Measurements from ENCODE around the gene SPECC1L. TPM values are rescaled to one million over a fixed set of nuclear protein-coding genes. Genes with fewer than 3 reads are reported as not detected.

SPECC1L gene
- total and polyA plus RNA-seq, 2 of the 8 experiments (the other 6 are each of a cell fraction or from before 2014, with no cell fraction given): 15.7 to 61.6 TPM

DNA sequence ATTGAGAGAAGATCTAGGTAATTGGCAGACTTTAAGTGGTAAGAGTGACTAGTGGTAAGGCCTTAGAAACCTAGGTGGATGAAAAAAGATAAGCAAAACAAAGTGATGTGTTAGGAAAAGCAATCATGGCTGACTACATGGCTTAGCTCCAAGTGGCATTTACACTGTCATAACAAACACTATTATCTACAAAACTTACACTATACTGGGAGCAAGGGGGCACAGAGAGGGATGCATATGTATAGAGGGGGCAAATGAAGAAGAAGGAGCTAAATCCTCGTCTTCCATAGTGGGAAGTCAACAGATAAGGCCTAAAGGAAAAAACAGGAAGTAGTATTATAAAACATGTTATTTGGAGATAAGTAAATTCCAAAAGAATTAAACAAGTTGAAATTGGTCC lies 189.3 kb downstream of the SPECC1L start:
- Histone ChIP-seq H3K4me1 (replicated peaks in 1 of 4; ENCODE audit: control insufficient read depth in 3 of 4, insufficient read depth in 4 of 4, low read length in 3 of 4) (peaks cover 0 to 4% (median 3%) of the 10 kb centered on the region in 4 experiments; a peak in 5 of 7 replicates), H3K36me3 (ENCODE audit: control insufficient read depth in 2 of 4, insufficient read depth in 4 of 4, low read length in 3 of 4) (no peaks in the 10 kb centered on the region), H4K8ac (ENCODE audit: extremely low read depth, insufficient read depth, low read length) (no peak overlapping the region), H3K23me2 (ENCODE audit: low read depth, low read length) (no peaks in the 10 kb centered on the region), H3K9ac (replicated peaks in 1 of 4; ENCODE audit: extremely low read depth in 1 of 4, low read depth in 3 of 4, low read length in 3 of 4) (no peak overlapping the region), H3K79me2 (ENCODE audit: control insufficient read depth in 1 of 2, insufficient read depth in 2 of 2, low read length in 2 of 2) (no peaks in the 10 kb centered on the region), H2BK20ac (ENCODE audit: low read length) (no peak overlapping the region), H3K14ac (ENCODE audit: insufficient read length) (no peak overlapping the region), H2BK15ac (ENCODE audit: low read length) (no peak overlapping the region), H3K23ac (ENCODE audit: insufficient read length) (no peak overlapping the region), H3K56ac (replicated peaks; ENCODE audit: insufficient read length, low read depth, low read length) (no peak overlapping the region), H2AFZ (ENCODE audit: low read length) (no peak overlapping the region), H3K9me3 (ENCODE audit: insufficient read depth in 2 of 2, low read depth in 1 of 2, low read length in 1 of 2) (no peaks in the 10 kb centered on the region), H2BK12ac (ENCODE audit: low read depth, low read length) (no peak overlapping the region), H2BK120ac (replicated peaks; ENCODE audit: low read depth, low read length) (no peak overlapping the region), H3K4me3 (ENCODE audit: extremely low read depth in 1 of 4, insufficient read depth in 2 of 4, low read depth in 3 of 4, low read length in 4 of 4) (no peak overlapping the region), H3K79me1 (ENCODE audit: low read depth, low read length) (no peaks in the 10 kb centered on the region), H4K91ac (replicated peaks; ENCODE audit: insufficient read length, low read length) (no peak overlapping the region), H2AK5ac (ENCODE audit: low read depth, low read length) (no peak overlapping the region), H3K4me2 (ENCODE audit: insufficient read depth in 1 of 2, low read depth in 2 of 2, low read length in 2 of 2) (no peak overlapping the region), H3K27ac (ENCODE audit: low read depth, low read length) (no peak overlapping the region), H3K27me3 (replicated peaks in 1 of 4; ENCODE audit: control insufficient read depth in 3 of 4, extremely low read depth in 1 of 4, insufficient read depth in 3 of 4, low read length in 3 of 4) (no peaks in the 10 kb centered on the region), H4K5ac (ENCODE audit: insufficient read length, low read depth, low read length) (no peak overlapping the region), H3K18ac (ENCODE audit: extremely low read depth, low read length) (no peak overlapping the region), H2BK5ac (ENCODE audit: low read depth, low read length) (no peak overlapping the region), H4K20me1 (replicated peaks in 1 of 2; ENCODE audit: control insufficient read depth in 1 of 2, insufficient read depth in 2 of 2, low read length in 2 of 2) (no peaks in the 10 kb centered on the region), H3K4ac (replicated peaks; ENCODE audit: insufficient read length, low read depth, low read length) (no peak overlapping the region)
- ChIA-PET POLR2A (ENCODE audit: partially characterized antibody) (interaction anchor here (0.6 to 0.9 kb wide), 2 partner anchors 11 to 139 kb away, joined by 3 to 4 read pairs; no protein-coding TSS in a partner anchor), CTCF (ENCODE audit: partially characterized antibody) (interaction anchor here (0.9 to 3.6 kb wide), 7 partner anchors 11 to 48 kb away, joined by 3 to 16 read pairs (median 4); no protein-coding TSS in a partner anchor)
- 88% methylated on average over 1 of the region's 1 CpG; no CpG with 5 or more reads in 1 of the 2 experiments for WGBS, 2 experiments (ENCODE audit: extremely low coverage in 1 of 2, insufficient coverage in 1 of 2, insufficient read length in 1 of 2, insufficient replicate concordance in 2 of 2, low coverage in 1 of 2, low lambda C conversion rate in 2 of 2, missing lambda C conversion rate in 1 of 2)
- DNase-seq (ENCODE audit: low read depth in 1 of 2, low spot score in 2 of 2) (no peak), FAIRE-seq (no peak)
- no peak for TF ChIP-seq TCF12 (IDR thresholded peaks at IDR 0.05; ENCODE audit: low read depth, low read length)
- TF ChIP-seq POLR2AphosphoS5 (IDR thresholded peaks at IDR 0.05; ENCODE audit: low read depth, low read length): no peak
- no peak for TF ChIP-seq BRCA1 (IDR thresholded peaks at IDR 0.05; ENCODE audit: low read depth, low read length)
- no peak for TF ChIP-seq CTBP2 (IDR thresholded peaks at IDR 0.05; ENCODE audit: borderline replicate concordance, insufficient read depth, insufficient read length, low read length)
- no peak for TF ChIP-seq SAP30 (IDR thresholded peaks at IDR 0.05; ENCODE audit: insufficient read depth, insufficient replicate concordance, low read length)
- TF ChIP-seq SRF (IDR thresholded peaks at IDR 0.05; ENCODE audit: low read depth, low read length): no peak
- no peak for TF ChIP-seq CREB1 (IDR thresholded peaks at IDR 0.05)
- no peak for TF ChIP-seq TAF1 (IDR thresholded peaks at IDR 0.05; ENCODE audit: low read depth, low read length)
- TF ChIP-seq TEAD4 (IDR thresholded peaks at IDR 0.05; ENCODE audit: low read depth, low read length): no peak
- TF ChIP-seq SP4 (IDR thresholded peaks at IDR 0.05; ENCODE audit: low read length): no peak
- TF ChIP-seq BACH1 (IDR thresholded peaks at IDR 0.05; ENCODE audit: low read length): no peak
- TF ChIP-seq PHF8 (conservative IDR thresholded peaks at IDR 0.05; ENCODE audit: low read depth, low read length): no peak
